Measurements from ENCODE around the gene CPAMD8.
"Not testable (repeated sequence)": the region's sequence is repeated elsewhere in the genome, so short reads cannot be mapped to it uniquely, and the experiment has no call there.

The CPAMD8 gene

DNA sequence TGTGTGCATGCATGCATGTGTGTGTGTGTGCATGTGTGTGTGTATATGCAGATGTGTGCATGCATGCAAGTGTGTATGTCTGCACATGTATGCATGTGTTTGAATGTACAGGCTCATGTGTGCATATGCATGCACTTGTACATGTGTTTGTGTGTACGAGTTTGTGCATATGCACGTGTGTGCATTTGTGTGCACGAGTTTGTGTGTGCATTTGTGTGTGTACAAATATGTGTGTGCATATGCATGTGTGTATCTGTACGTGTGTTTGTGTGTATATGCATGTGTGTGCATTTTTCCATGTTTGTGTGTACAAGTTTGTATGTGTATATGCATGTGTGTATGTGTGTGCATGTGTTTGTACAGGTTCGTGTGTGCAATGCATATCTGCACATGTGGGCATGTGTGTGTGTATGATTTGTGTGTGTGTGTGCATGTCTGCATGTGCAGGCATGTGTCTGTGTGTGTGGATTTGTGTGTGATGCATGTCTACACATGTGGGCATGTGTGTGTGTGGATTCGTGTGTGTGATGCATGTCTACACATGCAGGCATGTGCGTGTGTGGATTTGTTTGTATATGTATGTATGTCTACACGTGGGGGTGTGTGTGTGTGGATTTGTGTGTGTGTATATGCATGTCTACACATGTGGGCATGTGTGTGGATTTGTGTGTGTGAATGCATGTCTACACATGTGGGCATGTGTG, 80.7 kb downstream of the CPAMD8 start:
- FAIRE-seq, result no peak
- TF ChIP-seq, protein P1, sequence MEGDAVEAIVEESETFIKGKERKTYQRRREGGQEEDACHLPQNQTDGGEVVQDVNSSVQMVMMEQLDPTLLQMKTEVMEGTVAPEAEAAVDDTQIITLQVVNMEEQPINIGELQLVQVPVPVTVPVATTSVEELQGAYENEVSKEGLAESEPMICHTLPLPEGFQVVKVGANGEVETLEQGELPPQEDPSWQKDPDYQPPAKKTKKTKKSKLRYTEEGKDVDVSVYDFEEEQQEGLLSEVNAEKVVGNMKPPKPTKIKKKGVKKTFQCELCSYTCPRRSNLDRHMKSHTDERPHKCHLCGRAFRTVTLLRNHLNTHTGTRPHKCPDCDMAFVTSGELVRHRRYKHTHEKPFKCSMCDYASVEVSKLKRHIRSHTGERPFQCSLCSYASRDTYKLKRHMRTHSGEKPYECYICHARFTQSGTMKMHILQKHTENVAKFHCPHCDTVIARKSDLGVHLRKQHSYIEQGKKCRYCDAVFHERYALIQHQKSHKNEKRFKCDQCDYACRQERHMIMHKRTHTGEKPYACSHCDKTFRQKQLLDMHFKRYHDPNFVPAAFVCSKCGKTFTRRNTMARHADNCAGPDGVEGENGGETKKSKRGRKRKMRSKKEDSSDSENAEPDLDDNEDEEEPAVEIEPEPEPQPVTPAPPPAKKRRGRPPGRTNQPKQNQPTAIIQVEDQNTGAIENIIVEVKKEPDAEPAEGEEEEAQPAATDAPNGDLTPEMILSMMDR (IDR thresholded peaks at IDR 0.05; ENCODE audit: insufficient read depth, missing control alignments), result no peak

DNA sequence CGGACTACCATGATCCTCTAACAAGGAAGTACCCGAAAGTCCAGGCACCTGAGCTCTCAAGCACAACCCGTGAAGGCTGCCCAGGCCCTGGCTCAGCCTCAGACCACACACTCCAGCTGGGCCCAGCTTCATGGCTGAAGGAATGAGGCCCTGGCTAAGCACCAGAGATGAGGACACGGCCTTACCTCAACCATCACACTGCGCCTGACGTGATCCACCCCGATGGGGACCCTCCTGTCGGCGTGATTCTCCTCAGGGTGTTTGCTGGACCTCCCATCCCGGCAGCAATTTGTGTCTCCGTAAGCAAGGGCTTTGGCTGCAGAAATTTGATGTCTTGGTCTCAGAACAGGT, 81.3 kb downstream of the CPAMD8 start:
- DNase-seq (ENCODE audit: insufficient read length, low spot score) (no peak), FAIRE-seq (no peak)

More for the DNA sequence above, 80.7 kb downstream of the CPAMD8 start:
- DNase-seq (ENCODE audit: insufficient read length, low spot score), result no peak

DNA sequence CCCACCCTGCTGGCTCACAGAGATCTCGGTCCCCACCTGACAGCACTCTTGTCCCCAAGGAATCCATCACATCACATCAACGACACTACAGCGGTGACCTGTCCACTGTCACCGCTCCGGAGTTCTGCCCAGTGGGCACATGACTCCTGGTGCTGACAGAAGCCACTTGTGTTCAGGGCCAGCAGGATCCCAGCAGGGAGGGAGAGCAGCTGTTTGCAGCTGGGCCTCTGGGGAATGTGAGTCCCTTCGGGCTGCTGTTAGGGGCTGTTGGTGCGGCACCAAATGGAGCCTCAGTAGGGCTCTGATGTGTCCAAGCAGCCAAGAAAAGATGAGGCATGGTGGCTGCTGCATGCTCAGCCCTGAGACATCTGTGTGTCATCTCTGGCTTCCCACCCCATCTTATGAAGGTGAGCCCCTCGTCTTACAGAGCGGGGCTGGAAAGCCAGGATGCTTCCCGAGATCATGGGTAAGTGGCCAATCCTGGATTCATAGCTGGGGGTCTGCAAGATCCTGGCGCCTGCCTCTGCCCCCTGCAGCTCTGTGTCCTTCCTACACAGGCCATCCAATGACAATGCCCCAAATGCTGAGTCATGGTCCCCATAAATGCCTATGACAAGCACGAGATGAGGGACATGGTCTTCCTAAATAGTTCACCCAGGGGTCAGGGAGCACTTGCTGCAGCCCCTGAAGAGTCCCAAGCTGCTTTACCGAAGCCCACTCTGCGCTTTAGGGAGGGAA, 81.8 kb downstream of the CPAMD8 start:
- no peak for FAIRE-seq
- DNase-seq (ENCODE audit: insufficient read length, low spot score), result no peak
- TF ChIP-seq, protein P1 (IDR thresholded peaks at IDR 0.05; ENCODE audit: insufficient read depth, missing control alignments), result no peak

More for the DNA sequence above, 81.3 kb downstream of the CPAMD8 start:
- TF ChIP-seq, protein P1 (IDR thresholded peaks at IDR 0.05; ENCODE audit: insufficient read depth, missing control alignments), result no peak

DNA sequence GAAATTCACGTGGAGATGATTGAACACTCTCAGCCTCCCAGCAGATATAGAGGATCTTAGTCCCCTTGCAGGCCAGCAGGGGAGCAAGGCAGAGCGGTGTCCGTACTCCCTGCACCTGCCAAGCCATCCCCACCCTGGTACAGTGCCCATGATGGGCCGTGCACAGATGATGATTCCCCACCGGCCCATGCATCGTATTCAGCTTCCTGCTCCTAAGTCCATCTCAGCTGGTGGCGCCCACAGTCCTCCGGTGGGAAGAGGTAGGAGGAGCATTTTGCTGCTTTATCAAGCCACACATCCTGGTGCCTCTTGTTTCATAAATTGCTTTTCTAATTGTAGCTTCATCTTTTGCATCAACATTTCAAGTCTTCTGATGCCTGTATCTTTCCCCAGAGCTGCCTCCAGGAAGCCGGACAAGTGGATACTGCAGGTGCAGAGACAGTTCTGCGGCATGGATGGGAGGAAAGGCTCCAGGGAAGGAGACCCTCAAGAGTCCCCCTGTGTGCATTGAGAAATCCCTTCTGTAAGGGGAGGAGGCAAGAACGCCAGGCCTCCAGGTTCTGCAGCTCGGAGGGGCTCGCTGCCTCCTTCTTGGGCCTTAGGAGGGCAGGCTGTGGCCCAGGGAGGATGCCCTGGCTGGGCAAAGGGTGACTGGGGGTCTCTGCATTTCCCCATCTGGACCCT, 82.5 kb downstream of the CPAMD8 start:
- TF ChIP-seq, protein P1 (IDR thresholded peaks at IDR 0.05; ENCODE audit: insufficient read depth, missing control alignments), result no peak
- FAIRE-seq, result no peak

DNA sequence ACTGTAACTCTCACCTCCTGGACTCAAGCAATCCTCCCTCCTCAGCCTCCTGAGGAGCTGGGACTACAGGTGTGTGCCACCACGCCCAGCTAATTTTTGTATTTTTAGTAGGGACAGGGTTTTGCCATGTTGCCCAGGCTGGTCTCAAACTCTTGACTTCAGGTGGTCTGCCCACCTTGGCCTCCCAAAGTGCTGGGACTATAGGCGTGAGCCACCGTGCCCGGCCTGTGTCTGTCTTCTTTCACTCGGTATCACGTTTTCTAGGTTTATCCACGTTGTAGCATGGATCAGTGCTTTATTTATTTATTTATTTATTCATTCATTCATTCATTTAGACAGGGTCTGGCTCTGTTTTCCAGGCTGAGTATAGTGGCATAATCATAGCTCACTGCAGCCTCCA, 83.5 kb downstream of the CPAMD8 start:
- DNase-seq (ENCODE audit: insufficient read length, low spot score); FAIRE-seq: not testable (repeated sequence)

More for the DNA sequence above, 82.5 kb downstream of the CPAMD8 start:
- no peak for DNase-seq (ENCODE audit: insufficient read length, low spot score)

DNA sequence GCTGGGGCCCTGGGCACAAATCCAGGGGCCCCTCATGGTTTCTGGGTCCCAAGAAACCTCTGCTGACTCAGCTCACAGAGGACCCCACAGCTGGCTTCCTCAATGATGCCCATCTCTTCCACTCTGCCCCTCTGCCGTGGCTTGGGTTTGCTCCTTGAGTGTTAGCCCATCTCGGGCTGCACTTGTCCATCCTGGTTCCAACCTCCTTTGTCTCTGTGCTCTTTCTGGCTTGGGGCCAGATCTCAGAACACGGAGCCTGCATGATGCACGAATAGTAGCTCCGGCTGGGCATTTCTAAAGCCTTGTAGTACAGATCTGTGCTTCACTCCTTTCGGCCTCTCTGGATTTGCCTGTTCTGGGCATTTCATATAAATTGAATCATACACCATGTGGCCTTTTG, 84.0 kb downstream of the CPAMD8 start:
- no peak for FAIRE-seq
- TF ChIP-seq, protein P1 (IDR thresholded peaks at IDR 0.05; ENCODE audit: insufficient read depth, missing control alignments), result no peak
- no peak for DNase-seq (ENCODE audit: insufficient read length, low spot score)

DNA sequence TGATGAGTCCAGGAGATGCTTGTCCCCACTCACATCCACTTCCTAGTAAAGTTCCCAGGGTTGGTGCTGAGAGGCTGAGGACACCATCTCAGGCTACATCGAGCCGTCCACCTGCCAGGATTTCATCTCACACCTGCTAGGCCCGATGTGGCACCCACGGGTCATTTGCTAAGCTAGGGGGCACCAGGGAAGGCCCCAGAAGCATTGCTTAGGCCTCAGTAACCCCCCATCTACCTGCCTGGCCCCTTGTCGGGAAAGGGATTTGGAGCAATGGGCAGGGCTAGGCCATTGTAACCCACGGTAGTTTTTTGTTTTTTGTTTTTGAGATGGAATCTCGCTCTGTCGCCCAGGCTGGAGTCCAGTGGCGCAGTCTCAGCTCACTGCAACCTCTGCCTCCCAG, 86.0 kb downstream of the CPAMD8 start:
- FAIRE-seq, result no peak
- no peak for DNase-seq (ENCODE audit: insufficient read length, low spot score)
- TF ChIP-seq, protein P1 (IDR thresholded peaks at IDR 0.05; ENCODE audit: insufficient read depth, missing control alignments), result no peak

DNA sequence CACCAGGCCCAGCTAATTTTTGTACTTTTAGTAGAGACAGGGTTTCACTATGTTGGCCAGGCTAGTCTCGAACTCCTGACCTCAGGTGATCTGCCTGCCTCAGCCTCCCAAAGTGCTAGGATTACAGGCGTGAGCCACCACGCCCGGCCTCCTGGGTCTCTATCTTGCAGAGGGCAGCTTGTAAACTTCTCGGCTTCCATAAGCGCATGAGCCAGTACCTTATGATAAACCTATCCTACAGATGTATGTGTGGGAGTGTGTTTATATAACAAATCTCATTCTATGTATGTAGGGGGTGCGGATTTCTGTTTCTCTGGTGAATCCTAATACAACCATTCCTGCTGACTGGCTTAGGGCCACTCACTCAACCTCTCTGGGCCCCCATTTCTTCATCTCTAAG, 86.5 kb downstream of the CPAMD8 start:
- not testable (repeated sequence) for DNase-seq (ENCODE audit: insufficient read length, low spot score); FAIRE-seq

Data from D721Med (cell line).